K562 (cell line): ENCODE measurements around the gene EIF3J. TPM values are rescaled to one million over a fixed set of nuclear protein-coding genes. Genes with fewer than 3 reads are reported as not detected.

Experiments used
- ASH1L ChIP-seq: fragments of 450-650 bp; IDR thresholded peaks from 2 replicates; pipeline ENCODE4 v1.6.1; 2018; ENCODE audit warnings: borderline replicate concordance, mild to moderate bottlenecking, low read depth; ENCODE audit not compliant: partially characterized antibody
- DPF2 ChIP-seq: fragments of 450-650 bp; IDR thresholded peaks from 2 replicates; pipeline ENCODE4 v1.6.1; 2016
- ETV6 ChIP-seq, 3 experiments: fragments of 150-350 bp in 1 of 3; sonication (generic) in 1 of 3; formaldehyde crosslinking in 1 of 3; IDR thresholded peaks; 2 replicates each; pipeline versions ENCODE4 v1.6.1 to v1.8.0; 2014 to 2022; ENCODE audit warnings: borderline replicate concordance in 2 of 3, low read depth in 2 of 3, antibody characterized with exemption in 1 of 3, low read length in 1 of 3, mild to moderate bottlenecking in 1 of 3, missing genetic modification reagents in 1 of 3
- FOXK2 ChIP-seq, 2 experiments: fragments of 450-650 bp; IDR thresholded peaks in 1 of 2; conservative IDR thresholded peaks in 1 of 2; 2 replicates each; pipeline ENCODE4 v1.6.1; 2016; ENCODE audit warnings: low read depth in 2 of 2, mild to moderate bottlenecking in 1 of 2
- MGA ChIP-seq: fragments of 450-650 bp; IDR thresholded peaks from 2 replicates; pipeline ENCODE4 v1.6.1; 2016; ENCODE audit warnings: mild to moderate bottlenecking, moderate library complexity
- RBFOX2 ChIP-seq: fragments of 200-400 bp; formaldehyde crosslinking; IDR thresholded peaks from 2 replicates; pipeline ENCODE4 v1.6.1; 2017; ENCODE audit warnings: low read depth, mild to moderate bottlenecking, low read length, moderate library complexity
- SETDB1 ChIP-seq: IDR thresholded peaks from one replicate; pipeline ENCODE4 v1.6.1; 2012; ENCODE audit warnings: low read length, control low read depth, inconsistent platforms
- SMARCA4 ChIP-seq: fragments of 450-650 bp; IDR thresholded peaks from 2 replicates; pipeline ENCODE4 v1.6.1; 2016
- TBP ChIP-seq: optimal IDR thresholded peaks from 2 replicates; pipeline ENCODE3; 2011; ENCODE audit warnings: low read depth, low read length, improper control_type of control experiment
- TEAD4 ChIP-seq, 2 experiments: sonication (generic) in 1 of 2; formaldehyde crosslinking in 1 of 2; IDR thresholded peaks; 2 replicates each; pipeline versions ENCODE4 v1.6.1 to v1.8.0; 2012 to 2022; ENCODE audit warnings: borderline replicate concordance in 1 of 2, inconsistent platforms in 1 of 2, low read length in 1 of 2, mild to moderate bottlenecking in 1 of 2, missing genetic modification reagents in 1 of 2
- ZNF24 ChIP-seq: fragments of 450-650 bp; IDR thresholded peaks from 2 replicates; pipeline ENCODE4 v1.6.1; 2016
- polyA plus RNA-seq, 8 experiments: library from polyadenylated mRNA; depleted of rRNA in 4 of 8; stranded (reverse) in 5 of 8; unstranded in 3 of 8; fragments of >200 nt; fragmentation: Nextera tagmentation in 2 of 8; fragmentation: Illumina TruSeq in 1 of 8; extraction: Ambion mirVana in 2 of 8; extraction: Trizol in 1 of 8; gene quantifications; 2 replicates each; pipeline versions ENCODE4 v1.2.1 to v1.2.3, GENCODE V29; 2011 to 2014; ENCODE audit warnings: inconsistent platforms in 1 of 8, missing spikeins in 1 of 8
- total RNA-seq, 7 experiments: library from RNA; depleted of rRNA in 6 of 7; stranded (reverse); fragments of >200 nt in 6 of 7; fragmentation: Illumina TruSeq in 2 of 7; extraction: Trizol in 2 of 7; gene quantifications; 2 replicates each; pipeline versions ENCODE4 v1.2.1 to v1.2.3, GENCODE V29; 2011 to 2021; ENCODE audit warnings: low replicate concordance in 1 of 7

EIF3J gene
- total and polyA plus RNA-seq, 9 of the 15 experiments (the other 6 are each of a cell fraction or from before 2014, with no cell fraction given) = 44.2 to 217 (median 151) TPM

GRCh38 chr15:44537735-44538240 is 841 bp downstream of the EIF3J start (continued):
- TF ChIP-seq MGA (peak; percentile 15; the same call in 1 of the 2 replicates), SMARCA4 (peak; percentile 45; the same call in 1 of the 2 replicates), ASH1L (peak; percentile 13), RBFOX2 (no peak), ETV6 (IDR thresholded peaks at IDR 0.05; ENCODE audit: borderline replicate concordance in 1 of 2, low read depth in 2 of 2, low read length in 1 of 2) (no peak), ETV6 (CRISPR knock-in tag; IDR thresholded peaks at IDR 0.05; ENCODE audit: borderline replicate concordance) (0 out of 2 replicates have a peak, but pooled peaks have one; percentile 3), ZNF24 (no peak), TBP (no peak), TEAD4 (IDR thresholded peaks at IDR 0.05; ENCODE audit: low read length) (no peak), TEAD4 (CRISPR knock-in tag; IDR thresholded peaks at IDR 0.05; ENCODE audit: borderline replicate concordance) (no peak), FOXK2 (conservative IDR thresholded peaks at IDR 0.05 in 1 of 2, IDR thresholded peaks at IDR 0.05 in 1 of 2; ENCODE audit: low read depth in 2 of 2) (0 out of 4 replicates have a peak, but pooled peaks have one; percentile 20 to 24), SETDB1 (no peak), DPF2 (0 out of 2 replicates have a peak, but pooled peaks have one; percentile 40)
